Superior temporal gyrus (tissue), 1 donor: Measurements from ENCODE around the gene STK26.
"Not testable (repeated sequence)": the region's sequence is repeated elsewhere in the genome, so short reads cannot be mapped to it uniquely, and the experiment has no call there.

Experiments used
- DNase-seq: peaks from one replicate; pipeline ENCODE4 v3.0.0-alpha.2; 2016; ENCODE audit errors: extremely low spot score

The STK26 gene

DNA sequence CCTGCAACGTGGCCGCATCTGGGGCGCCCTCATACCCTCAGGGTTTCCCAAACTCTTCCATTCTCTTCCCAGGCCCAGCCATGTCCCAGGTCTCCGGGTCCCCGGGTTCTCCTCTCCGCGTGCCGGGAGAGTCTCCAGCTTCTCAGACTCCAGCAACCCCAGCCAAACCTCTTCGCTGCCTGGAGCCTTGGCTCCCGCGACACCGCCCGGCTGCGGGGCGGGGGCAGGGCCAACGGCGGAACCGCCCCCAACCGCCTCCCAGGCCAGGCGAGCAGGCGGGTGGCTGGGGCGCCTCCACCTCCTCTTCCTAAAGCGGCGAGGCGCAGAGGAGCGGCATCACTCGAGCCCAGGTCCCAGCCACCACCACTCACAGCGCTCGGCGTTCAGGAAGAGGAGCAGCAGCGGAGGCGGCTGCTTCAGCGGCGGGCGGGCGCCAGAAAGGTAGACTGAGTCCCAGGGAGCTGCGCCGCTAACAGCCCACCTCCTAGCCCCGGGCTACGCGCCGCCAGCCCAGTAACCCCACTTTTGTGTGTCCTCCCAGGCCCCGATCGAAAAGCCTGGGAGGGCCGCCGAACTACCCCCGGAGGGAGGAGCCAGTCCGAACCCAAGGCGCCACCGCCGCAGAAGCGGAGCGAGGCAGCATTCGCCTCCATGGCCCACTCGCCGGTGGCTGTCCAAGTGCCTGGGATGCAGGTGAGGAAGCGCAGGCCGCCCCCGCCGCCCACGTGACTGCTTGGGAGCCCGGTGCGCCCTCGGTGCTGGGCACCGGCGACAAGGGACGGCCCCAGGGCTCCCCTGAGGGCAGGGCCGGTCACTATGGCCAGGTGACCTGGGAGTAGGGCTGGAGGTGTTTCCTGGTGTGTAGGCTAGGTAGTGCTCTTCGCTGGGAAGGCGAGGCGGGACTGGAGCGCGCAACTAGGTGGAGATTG, at the start of gene STK26:
Gene STK26 (plus strand): TSS at position 336 of the 929 bp plus-strand sequence. CDS start 316 bp downstream, at position 652.
- DNase-seq = no peak

GRCh38 chrX:131975851-131976250, 47.3 kb upstream of the STK26 start:
- no peak for DNase-seq

- DNase-seq = no peak
Observed at GRCh38 chrX:131977619-131978018, 45.5 kb upstream of the STK26 start.

DNA sequence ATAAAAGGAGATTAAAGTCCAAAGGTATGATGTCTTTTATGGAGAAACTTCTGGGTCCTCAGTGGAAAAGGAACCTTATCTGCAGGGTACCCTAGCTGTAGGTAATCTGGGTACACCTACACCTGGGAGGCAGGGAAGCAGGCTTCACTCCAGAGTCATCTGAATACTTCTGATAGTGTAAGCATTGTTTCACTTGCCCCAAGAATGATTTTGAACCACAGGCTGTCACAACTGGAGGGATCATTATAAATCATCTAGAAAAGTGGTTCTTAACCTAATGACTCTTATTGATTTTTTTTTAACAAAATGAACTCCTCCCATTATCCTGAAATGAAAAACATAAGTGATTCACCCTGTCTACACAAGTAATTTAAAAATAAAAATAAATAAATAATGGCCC, 44.0 kb upstream of the STK26 start:
- no peak for DNase-seq

DNA sequence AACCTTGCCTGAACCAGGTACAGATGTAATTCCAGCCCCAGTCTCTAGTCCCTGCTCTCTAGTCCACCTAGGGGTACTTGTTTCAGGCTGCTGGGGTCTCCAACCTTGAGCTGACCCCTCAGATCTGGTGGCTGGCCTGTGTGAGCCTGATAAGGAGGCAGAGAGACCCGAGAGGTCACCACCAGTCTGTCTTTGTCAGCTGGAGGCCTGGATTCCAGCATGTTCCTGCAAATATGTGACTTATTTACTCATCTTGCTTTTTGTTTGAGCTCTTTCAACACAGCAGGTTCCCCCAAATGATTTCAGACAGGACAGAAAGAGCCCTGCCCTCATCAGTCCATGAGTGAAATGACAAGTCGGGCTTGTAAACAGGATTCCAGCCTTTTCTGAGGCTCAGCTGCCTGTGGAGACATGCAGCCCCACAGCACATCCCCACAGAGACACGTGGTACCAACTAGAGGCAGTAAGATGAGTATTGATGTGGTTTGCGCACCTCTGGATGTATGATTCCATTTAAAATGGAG, 37.5 kb upstream of the STK26 start:
- no peak for DNase-seq

GRCh38 chrX:131987252-131987651, 35.9 kb upstream of the STK26 start:
- DNase-seq = no peak

DNA sequence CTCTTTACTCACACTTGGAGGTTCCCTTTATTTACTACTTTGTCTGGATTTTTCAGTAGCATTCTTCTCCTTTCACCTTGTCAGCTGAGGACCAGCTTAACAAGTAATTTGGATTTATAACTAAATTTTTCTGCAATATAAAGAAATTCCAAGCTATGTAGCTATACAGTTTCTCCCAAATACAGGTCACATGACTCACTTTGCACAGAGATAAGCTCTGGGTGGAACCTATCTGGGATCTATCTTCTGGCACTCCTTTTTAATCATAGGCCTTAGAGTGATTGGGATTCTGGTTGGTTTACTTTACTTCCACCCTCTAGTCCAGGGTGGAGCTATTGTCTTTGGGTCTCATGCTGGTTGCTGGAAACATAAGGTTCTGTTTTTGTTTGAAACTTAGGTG, 34.9 kb upstream of the STK26 start:
- DNase-seq = no peak

DNA sequence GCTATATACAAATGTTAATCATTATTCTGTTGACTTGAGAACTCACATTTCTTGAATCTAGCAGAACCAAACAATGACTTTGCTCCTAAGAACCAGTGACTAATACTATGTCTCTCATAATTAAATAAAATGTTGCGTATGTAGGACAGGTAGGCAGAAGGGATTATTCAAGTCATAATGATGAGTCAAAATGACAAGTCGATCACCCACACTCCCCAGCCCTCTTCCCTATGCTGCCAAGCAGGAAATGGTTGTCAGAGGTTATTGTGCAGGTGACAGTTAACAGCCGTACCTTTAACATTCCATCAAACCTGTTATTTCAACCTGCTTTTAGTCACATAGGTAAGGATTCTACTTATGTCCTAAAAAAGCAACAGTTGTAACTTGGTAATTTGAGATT, 22.0 kb upstream of the STK26 start:
- no peak for DNase-seq

- no peak for DNase-seq
Observed at GRCh38 chrX:132004728-132005127, 18.4 kb upstream of the STK26 start.

DNA sequence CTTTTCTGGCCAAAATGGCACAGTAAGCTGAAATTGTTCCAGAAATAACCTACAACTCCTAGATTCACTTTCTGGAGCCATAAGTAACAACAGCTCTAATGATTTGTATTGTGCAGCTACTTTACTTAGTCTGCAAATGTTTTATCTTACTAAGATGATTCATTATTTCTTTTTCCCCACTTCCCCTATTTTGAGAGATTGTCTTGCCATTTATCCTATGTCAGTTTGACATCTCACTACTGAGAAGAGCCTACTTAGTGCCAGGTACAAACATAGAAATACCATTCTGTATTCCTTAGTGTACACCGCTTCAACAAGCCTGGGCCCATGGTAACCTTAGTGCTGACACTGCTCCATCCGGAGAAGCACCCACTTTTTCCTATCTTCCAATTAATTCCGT, 13.8 kb upstream of the STK26 start:
- DNase-seq = no peak

DNA sequence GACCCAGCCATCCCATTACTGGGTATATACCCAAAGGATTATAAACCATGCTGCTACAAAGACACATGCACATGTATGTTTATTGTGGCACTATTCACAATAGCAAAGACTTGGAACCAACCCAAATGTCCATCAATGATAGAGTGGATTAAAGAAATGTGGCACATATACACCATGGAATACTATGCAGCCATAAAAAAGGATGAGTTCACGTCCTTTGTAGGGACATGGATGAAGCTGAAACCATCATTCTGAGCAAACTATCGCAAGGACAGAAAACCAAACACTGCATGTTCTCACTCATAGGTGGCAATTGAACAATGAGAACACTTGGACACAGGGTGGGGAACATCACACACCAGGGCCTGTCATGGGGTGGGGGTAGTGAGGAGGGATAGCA, 12.9 kb upstream of the STK26 start:
- not testable (repeated sequence) for DNase-seq

GRCh38 chrX:132015875-132016274, 7.2 kb upstream of the STK26 start:
- no peak for DNase-seq

GRCh38 chrX:132016628-132017430, 6.3 kb upstream of the STK26 start:
- DNase-seq = no peak

GRCh38 chrX:132017431-132018185, 5.5 kb upstream of the STK26 start:
- no peak for DNase-seq

- DNase-seq = no peak
Observed at GRCh38 chrX:132022198-132022966, 720 bp upstream of the STK26 start.

DNA sequence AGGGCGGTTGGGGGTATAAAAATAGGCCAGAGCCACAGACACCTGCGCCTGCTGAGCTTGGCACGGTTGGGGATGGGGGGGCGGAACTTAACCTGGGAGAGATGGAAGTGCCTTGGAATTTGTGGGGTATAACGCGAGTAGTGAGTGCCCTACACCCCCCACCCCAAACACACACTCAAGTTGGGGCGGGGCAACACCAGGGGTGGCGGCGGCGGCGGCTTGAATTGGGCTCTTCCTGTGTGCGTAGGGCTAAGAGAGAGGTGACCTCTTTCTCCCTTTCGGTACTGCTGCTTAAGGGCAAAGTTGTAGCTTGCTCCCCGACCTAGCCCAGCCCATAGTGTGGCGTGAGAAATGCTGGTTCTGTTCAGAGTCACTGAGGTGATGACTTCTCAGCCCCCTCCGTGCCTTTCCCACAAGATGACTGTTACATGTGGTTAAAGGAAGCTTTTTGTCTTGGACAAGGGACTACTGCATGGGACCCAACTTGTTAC, 839 bp downstream of the STK26 start:
- DNase-seq = no peak

- no peak for DNase-seq
Observed at GRCh38 chrX:132025041-132025440, 1.9 kb downstream of the STK26 start.

DNA sequence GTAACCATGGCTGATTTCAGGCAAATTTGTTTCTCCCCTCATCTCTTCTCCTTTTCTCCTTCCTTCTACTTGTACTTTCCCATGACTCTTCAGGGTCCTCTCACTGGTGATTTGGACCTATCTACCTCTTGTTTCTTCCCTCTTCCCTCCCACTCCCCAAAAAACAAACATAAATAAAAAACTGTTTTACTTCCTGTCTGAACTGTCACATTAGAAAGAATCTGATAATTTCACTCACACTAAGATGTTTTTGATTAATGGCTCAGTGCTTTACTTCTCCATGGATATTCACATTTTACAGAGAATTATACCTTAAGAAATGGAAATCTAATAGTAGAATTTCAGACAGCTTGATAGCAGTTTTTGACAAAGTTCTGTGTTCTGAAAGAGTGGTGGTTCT, 7.2 kb downstream of the STK26 start:
- no peak for DNase-seq

- no peak for DNase-seq
Observed at GRCh38 chrX:132031867-132032266, 8.8 kb downstream of the STK26 start.

DNA sequence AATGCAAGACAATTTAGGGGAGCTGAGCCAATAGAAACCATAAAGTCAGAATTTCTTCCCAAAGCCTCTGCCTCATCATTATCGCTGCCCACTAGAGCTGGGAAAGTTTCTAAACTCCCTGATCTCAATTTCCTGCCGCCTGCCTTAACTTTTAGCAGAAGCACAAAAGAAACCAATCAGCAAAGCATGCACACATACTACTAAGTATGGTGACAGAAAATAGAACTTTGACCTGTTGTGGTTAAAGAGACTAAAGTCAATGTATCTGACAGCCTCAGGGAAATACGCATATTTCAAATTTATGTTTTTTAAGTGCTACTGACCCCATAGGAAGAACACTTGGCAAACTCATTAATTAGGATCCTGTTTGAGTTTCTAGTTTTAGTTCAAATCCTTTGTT, 10.1 kb downstream of the STK26 start:
- DNase-seq = no peak

- no peak for DNase-seq
Observed at GRCh38 chrX:132034648-132035047, 11.5 kb downstream of the STK26 start.
